ENCODE data around the gene ADPRH.
A peak's percentile ranks its signal among the peaks of the same experiment; 100 is the strongest.

Gene ADPRH

GRCh38 chr3:119596398-119596797 is 17.1 kb downstream of the ADPRH start:
- Mint-ChIP-seq H3K27ac (peak overlapping the region; percentile 11), H3K4me3 (peak overlapping the region; percentile 45), H3K27me3 (no peaks in the 10 kb centered on the region), H3K9me3 (no peaks in the 10 kb centered on the region), H3K36me3 (no peaks in the 10 kb centered on the region), H3K4me1 (peaks cover 25% of the 10 kb centered on the region)
- ATAC-seq (ENCODE audit: low read depth) (no peak), DNase-seq (ENCODE audit: low spot score in 2 of 2) (no peak)

GRCh38 chr3:119597548-119598288 is 18.4 kb downstream of the ADPRH start, which contains the start of gene PLA1A:
Gene PLA1A (plus strand): TSS chr3:119597885. CDS start chr3:119597914, 29 bp downstream.
- no peak within 1 kb of the TSS for H3K4me3 Mint-ChIP-seq
- H3K27ac Mint-ChIP-seq, result peak within 1 kb of the TSS; percentile 33
- no peaks in the 10 kb centered on the region for H3K9me3 Mint-ChIP-seq
- H3K27me3 Mint-ChIP-seq, result no peaks in the 10 kb centered on the region
- H3K36me3 Mint-ChIP-seq, result no peaks in the 10 kb centered on the region
- H3K4me1 Mint-ChIP-seq, result peaks cover 27% of the 10 kb centered on the region
- ATAC-seq (ENCODE audit: low read depth) (no peak), DNase-seq (ENCODE audit: low spot score in 2 of 2) (no peak)

- H3K4me1 Mint-ChIP-seq, result peaks cover 28% of the 10 kb centered on the region
- no peaks in the 10 kb centered on the region for H3K27me3 Mint-ChIP-seq
- no peak for DNase-seq (ENCODE audit: low spot score in 2 of 2)
- no peak for ATAC-seq (ENCODE audit: low read depth)
- no peak overlapping the region for H3K4me3 Mint-ChIP-seq
- H3K36me3 Mint-ChIP-seq, result no peaks in the 10 kb centered on the region
- H3K27ac Mint-ChIP-seq, result peak overlapping the region; percentile 33
- no peaks in the 10 kb centered on the region for H3K9me3 Mint-ChIP-seq
Measured at GRCh38 chr3:119598410-119599098, 19.3 kb downstream of the ADPRH start.

- H3K27ac Mint-ChIP-seq, result no peak overlapping the region
- H3K27me3 Mint-ChIP-seq, result no peaks in the 10 kb centered on the region
- no peak for DNase-seq (ENCODE audit: low spot score in 2 of 2)
- H3K4me1 Mint-ChIP-seq, result peaks cover 28% of the 10 kb centered on the region
- no peak overlapping the region for H3K4me3 Mint-ChIP-seq
- no peaks in the 10 kb centered on the region for H3K9me3 Mint-ChIP-seq
- no peaks in the 10 kb centered on the region for H3K36me3 Mint-ChIP-seq
- ATAC-seq (ENCODE audit: low read depth), result no peak
Measured at GRCh38 chr3:119599558-119600174, 20.4 kb downstream of the ADPRH start.

- ATAC-seq (ENCODE audit: low read depth), result peak; percentile 94
- no peaks in the 10 kb centered on the region for H3K9me3 Mint-ChIP-seq
- H3K27ac Mint-ChIP-seq, result peak overlapping the region; percentile 49
- no peaks in the 10 kb centered on the region for H3K27me3 Mint-ChIP-seq
- no peak overlapping the region for H3K4me3 Mint-ChIP-seq
- H3K4me1 Mint-ChIP-seq, result peaks cover 27% of the 10 kb centered on the region
- no peaks in the 10 kb centered on the region for H3K36me3 Mint-ChIP-seq
- DNase-seq (ENCODE audit: low spot score in 2 of 2), result peak in 1 of 2 donors; percentile 14
Measured at GRCh38 chr3:119600732-119601131, 21.4 kb downstream of the ADPRH start.

- H3K4me3 Mint-ChIP-seq, result no peak overlapping the region
- no peak for DNase-seq (ENCODE audit: low spot score in 2 of 2)
- no peaks in the 10 kb centered on the region for H3K27me3 Mint-ChIP-seq
- H3K27ac Mint-ChIP-seq, result no peak overlapping the region
- H3K4me1 Mint-ChIP-seq, result peaks cover 24% of the 10 kb centered on the region
- H3K9me3 Mint-ChIP-seq, result no peaks in the 10 kb centered on the region
- no peaks in the 10 kb centered on the region for H3K36me3 Mint-ChIP-seq
- no peak for ATAC-seq (ENCODE audit: low read depth)
Measured at GRCh38 chr3:119601154-119601553, 21.9 kb downstream of the ADPRH start.

GRCh38 chr3:119602676-119603075 is 23.4 kb downstream of the ADPRH start:
- ATAC-seq (ENCODE audit: low read depth), result no peak
- Mint-ChIP-seq H3K27me3 (no peaks in the 10 kb centered on the region), H3K9me3 (no peaks in the 10 kb centered on the region), H3K4me3 (no peak overlapping the region), H3K4me1 (peaks cover 17% of the 10 kb centered on the region), H3K36me3 (no peaks in the 10 kb centered on the region), H3K27ac (no peak overlapping the region)
- DNase-seq (ENCODE audit: low spot score in 2 of 2), result no peak

GRCh38 chr3:119604878-119605277 is 25.6 kb downstream of the ADPRH start:
- H3K27me3 Mint-ChIP-seq, result no peaks in the 10 kb centered on the region
- H3K27ac Mint-ChIP-seq, result no peak overlapping the region
- H3K9me3 Mint-ChIP-seq, result no peaks in the 10 kb centered on the region
- no peak overlapping the region for H3K4me3 Mint-ChIP-seq
- H3K4me1 Mint-ChIP-seq, result peaks cover 4% of the 10 kb centered on the region
- no peaks in the 10 kb centered on the region for H3K36me3 Mint-ChIP-seq
- DNase-seq (ENCODE audit: low spot score in 2 of 2) (no peak), ATAC-seq (ENCODE audit: low read depth) (no peak)

- Mint-ChIP-seq H3K9me3 (no peaks in the 10 kb centered on the region), H3K27ac (no peak overlapping the region), H3K36me3 (no peaks in the 10 kb centered on the region), H3K4me1 (no peaks in the 10 kb centered on the region), H3K4me3 (no peak overlapping the region), H3K27me3 (no peaks in the 10 kb centered on the region)
- DNase-seq (ENCODE audit: low spot score in 2 of 2), result no peak
- ATAC-seq (ENCODE audit: low read depth), result no peak
Measured at GRCh38 chr3:119608405-119609000, 29.2 kb downstream of the ADPRH start.

GRCh38 chr3:119609301-119609700 is 30.0 kb downstream of the ADPRH start:
- Mint-ChIP-seq H3K4me3 (no peak overlapping the region), H3K4me1 (no peaks in the 10 kb centered on the region), H3K9me3 (no peaks in the 10 kb centered on the region), H3K27me3 (no peaks in the 10 kb centered on the region), H3K27ac (no peak overlapping the region), H3K36me3 (no peaks in the 10 kb centered on the region)
- DNase-seq (ENCODE audit: low spot score in 2 of 2), result no peak
- no peak for ATAC-seq (ENCODE audit: low read depth)

GRCh38 chr3:119611664-119612063 is 32.4 kb downstream of the ADPRH start:
- H3K4me1 Mint-ChIP-seq, result no peaks in the 10 kb centered on the region
- H3K36me3 Mint-ChIP-seq, result no peaks in the 10 kb centered on the region
- H3K27ac Mint-ChIP-seq, result no peak overlapping the region

GRCh38 chr3:119613201-119613600 is 33.9 kb downstream of the ADPRH start:
- no peaks in the 10 kb centered on the region for H3K4me1 Mint-ChIP-seq
- H3K27me3 Mint-ChIP-seq, result no peaks in the 10 kb centered on the region
- no peaks in the 10 kb centered on the region for H3K36me3 Mint-ChIP-seq
- no peaks in the 10 kb centered on the region for H3K9me3 Mint-ChIP-seq
- DNase-seq (ENCODE audit: low spot score in 2 of 2) (no peak), ATAC-seq (ENCODE audit: low read depth) (no peak)
- no peak overlapping the region for H3K4me3 Mint-ChIP-seq
- H3K27ac Mint-ChIP-seq, result no peak overlapping the region

More at GRCh38 chr3:119611664-119612063, 32.4 kb downstream of the ADPRH start:
- H3K27me3 Mint-ChIP-seq, result no peaks in the 10 kb centered on the region
- H3K4me3 Mint-ChIP-seq, result no peak overlapping the region
- no peaks in the 10 kb centered on the region for H3K9me3 Mint-ChIP-seq
- no peak for ATAC-seq (ENCODE audit: low read depth)
- no peak for DNase-seq (ENCODE audit: low spot score in 2 of 2)

- Mint-ChIP-seq H3K4me3 (no peak overlapping the region), H3K9me3 (no peaks in the 10 kb centered on the region), H3K36me3 (no peaks in the 10 kb centered on the region), H3K27me3 (no peaks in the 10 kb centered on the region), H3K4me1 (peaks cover 1% of the 10 kb centered on the region), H3K27ac (no peak overlapping the region)
- ATAC-seq (ENCODE audit: low read depth) (no peak), DNase-seq (ENCODE audit: low spot score in 2 of 2) (no peak)
Measured at GRCh38 chr3:119613872-119614271, 34.6 kb downstream of the ADPRH start.

GRCh38 chr3:119616056-119616455 is 36.8 kb downstream of the ADPRH start:
- Mint-ChIP-seq H3K4me3 (no peak overlapping the region), H3K9me3 (no peaks in the 10 kb centered on the region), H3K27me3 (no peaks in the 10 kb centered on the region), H3K36me3 (no peaks in the 10 kb centered on the region), H3K27ac (no peak overlapping the region), H3K4me1 (peaks cover 8% of the 10 kb centered on the region)
- DNase-seq (ENCODE audit: low spot score in 2 of 2) (no peak), ATAC-seq (ENCODE audit: low read depth) (no peak)
